Effector memory CD8-positive, alpha-beta T cell (primary cell): ENCODE data around the gene PIGBOS1.
A peak's percentile ranks its signal among the peaks of the same experiment; 100 is the strongest.
"Not testable (repeated sequence)": the region's sequence is repeated elsewhere in the genome, so short reads cannot be mapped to it uniquely, and the experiment has no call there.

Experiments used
- ATAC-seq: fragments of 150-1000 bp; cut with Tn5 transposase; replicated peaks from 2 replicates; pipeline ENCODE4 v1.10.0; 2021; ENCODE audit warnings: mild to moderate bottlenecking, moderate library complexity
- DNase-seq, 3 experiments: peaks; one replicate each; pipeline ENCODE4 v3.0.0; 2021
- H3K27ac Mint-ChIP-seq, 2 donors: one replicate each; pipeline ENCODE4 v1.8.0; 2022; ENCODE audit warnings: mild to moderate bottlenecking in 2 of 2, mixed read lengths in 2 of 2, moderate library complexity in 2 of 2
- H3K27me3 Mint-ChIP-seq, 2 donors: one replicate each; pipeline ENCODE4 v1.8.0; 2022; ENCODE audit warnings: mixed read lengths in 2 of 2
- H3K36me3 Mint-ChIP-seq: one replicate; pipeline ENCODE4 v1.8.0; 2022; ENCODE audit warnings: mild to moderate bottlenecking, moderate library complexity, mixed read lengths; ENCODE audit not compliant: insufficient read depth
- H3K4me1 Mint-ChIP-seq, 2 donors: one replicate each; pipeline ENCODE4 v1.8.0; 2022; ENCODE audit warnings: low read depth in 2 of 2, mixed read lengths in 2 of 2
- H3K4me3 Mint-ChIP-seq, 2 donors: one replicate each; pipeline ENCODE4 v1.8.0; 2022; ENCODE audit warnings: mild to moderate bottlenecking in 2 of 2, mixed read lengths in 2 of 2, moderate library complexity in 2 of 2
- H3K9me3 Mint-ChIP-seq, 2 donors: one replicate each; pipeline ENCODE4 v1.8.0; 2022; ENCODE audit warnings: mixed read lengths in 2 of 2

The PIGBOS1 gene

GRCh38 chr15:55288006-55288717, 30.8 kb downstream of the PIGBOS1 start:
- peak overlapping the region; percentile 96 for H3K4me3 Mint-ChIP-seq
- H3K4me1 Mint-ChIP-seq: peaks cover 42 to 61% of the 10 kb centered on the region in 2 donors
- H3K27me3 Mint-ChIP-seq: no peaks in the 10 kb centered on the region
- no peaks in the 10 kb centered on the region for H3K9me3 Mint-ChIP-seq
- DNase-seq (no peak), ATAC-seq (no peak)
- peak overlapping the region; percentile 93 to 98 for H3K27ac Mint-ChIP-seq
- peaks cover 34% of the 10 kb centered on the region for H3K36me3 Mint-ChIP-seq

GRCh38 chr15:55286442-55287189, 32.3 kb downstream of the PIGBOS1 start:
- Mint-ChIP-seq H3K4me1 (peaks cover 55 to 77% of the 10 kb centered on the region in 2 donors), H3K36me3 (peaks cover 41% of the 10 kb centered on the region), H3K27ac (peak overlapping the region; percentile 93 to 98), H3K4me3 (peak overlapping the region; percentile 96)
- not testable (repeated sequence) for ATAC-seq, H3K9me3 Mint-ChIP-seq, H3K27me3 Mint-ChIP-seq, DNase-seq

GRCh38 chr15:55284426-55284825, 34.5 kb downstream of the PIGBOS1 start:
- peak overlapping the region; percentile 96 for H3K4me3 Mint-ChIP-seq
- DNase-seq (no peak), ATAC-seq (no peak)
- H3K9me3 Mint-ChIP-seq: no peaks in the 10 kb centered on the region
- peaks cover 71 to 90% of the 10 kb centered on the region in 2 donors for H3K4me1 Mint-ChIP-seq
- H3K36me3 Mint-ChIP-seq: peaks cover 38% of the 10 kb centered on the region
- no peaks in the 10 kb centered on the region for H3K27me3 Mint-ChIP-seq
- peak overlapping the region; percentile 93 to 97 for H3K27ac Mint-ChIP-seq

- Mint-ChIP-seq H3K4me3 (peak overlapping the region; percentile 91 to 96), H3K9me3 (no peaks in the 10 kb centered on the region), H3K27me3 (no peaks in the 10 kb centered on the region), H3K27ac (peak overlapping the region; percentile 93 to 97), H3K4me1 (peaks cover 73 to 94% of the 10 kb centered on the region in 2 donors), H3K36me3 (peaks cover 34% of the 10 kb centered on the region)
- DNase-seq (no peak), ATAC-seq (no peak)
These were observed 35.4 kb downstream of the PIGBOS1 start for GRCh38 chr15:55283379-55284147.

GRCh38 chr15:55282284-55282833, 36.6 kb downstream of the PIGBOS1 start:
- Mint-ChIP-seq H3K27me3 (no peaks in the 10 kb centered on the region), H3K27ac (peak overlapping the region; percentile 93 to 97), H3K4me3 (peak overlapping the region; percentile 91 to 96), H3K4me1 (peaks cover 76 to 94% of the 10 kb centered on the region in 2 donors), H3K9me3 (no peaks in the 10 kb centered on the region), H3K36me3 (peaks cover 31% of the 10 kb centered on the region)
- peak; percentile 64 for ATAC-seq
- peak in 2 of 3 experiments; percentile 27 to 36 for DNase-seq

GRCh38 chr15:55281517-55282228, 37.2 kb downstream of the PIGBOS1 start:
- Mint-ChIP-seq H3K4me3 (peak overlapping the region; percentile 91 to 96), H3K4me1 (peaks cover 81 to 95% of the 10 kb centered on the region in 2 donors), H3K9me3 (no peaks in the 10 kb centered on the region), H3K36me3 (peaks cover 34% of the 10 kb centered on the region), H3K27me3 (no peaks in the 10 kb centered on the region), H3K27ac (peak overlapping the region; percentile 93 to 97)
- DNase-seq (no peak), ATAC-seq (no peak)

GRCh38 chr15:55280589-55280988, 38.3 kb downstream of the PIGBOS1 start:
- peak overlapping the region; percentile 93 to 97 for H3K27ac Mint-ChIP-seq

GRCh38 chr15:55279746-55280351, 39.1 kb downstream of the PIGBOS1 start:
- ATAC-seq: peak; percentile 68
- Mint-ChIP-seq H3K4me1 (peaks cover 75 to 93% of the 10 kb centered on the region in 2 donors), H3K4me3 (peak overlapping the region; percentile 64 to 86), H3K27ac (peak overlapping the region; percentile 93 to 97), H3K27me3 (no peaks in the 10 kb centered on the region), H3K9me3 (no peaks in the 10 kb centered on the region), H3K36me3 (peaks cover 32% of the 10 kb centered on the region)
- DNase-seq: peak; percentile 39 to 43 (median 41)

More at GRCh38 chr15:55280589-55280988, 38.3 kb downstream of the PIGBOS1 start:
- H3K4me3 Mint-ChIP-seq: peak overlapping the region in 1 of 2 donors; percentile 96
- H3K4me1 Mint-ChIP-seq: peaks cover 75 to 93% of the 10 kb centered on the region in 2 donors
- H3K9me3 Mint-ChIP-seq, H3K27me3 Mint-ChIP-seq, ATAC-seq, DNase-seq: not testable (repeated sequence)
- peaks cover 33% of the 10 kb centered on the region for H3K36me3 Mint-ChIP-seq

GRCh38 chr15:55279100-55279745, 39.7 kb downstream of the PIGBOS1 start:
- no peak for DNase-seq
- no peaks in the 10 kb centered on the region for H3K27me3 Mint-ChIP-seq
- peak overlapping the region; percentile 64 to 86 for H3K4me3 Mint-ChIP-seq
- H3K36me3 Mint-ChIP-seq: peaks cover 32% of the 10 kb centered on the region
- peaks cover 71 to 91% of the 10 kb centered on the region in 2 donors for H3K4me1 Mint-ChIP-seq
- H3K9me3 Mint-ChIP-seq: no peaks in the 10 kb centered on the region
- H3K27ac Mint-ChIP-seq: peak overlapping the region; percentile 93 to 97
- ATAC-seq: no peak

GRCh38 chr15:55277715-55278114, 41.2 kb downstream of the PIGBOS1 start:
- DNase-seq (no peak), ATAC-seq (no peak)
- peak overlapping the region; percentile 68 to 86 for H3K4me3 Mint-ChIP-seq
- peaks cover 28% of the 10 kb centered on the region for H3K36me3 Mint-ChIP-seq
- H3K9me3 Mint-ChIP-seq: no peaks in the 10 kb centered on the region
- H3K27me3 Mint-ChIP-seq: no peaks in the 10 kb centered on the region
- peaks cover 68 to 89% of the 10 kb centered on the region in 2 donors for H3K4me1 Mint-ChIP-seq
- H3K27ac Mint-ChIP-seq: peak overlapping the region; percentile 93 to 97

GRCh38 chr15:55277116-55277564, 41.8 kb downstream of the PIGBOS1 start:
- Mint-ChIP-seq H3K27me3 (no peaks in the 10 kb centered on the region), H3K4me3 (peak overlapping the region; percentile 68 to 86), H3K36me3 (peaks cover 23% of the 10 kb centered on the region), H3K9me3 (no peaks in the 10 kb centered on the region), H3K4me1 (peaks cover 67 to 87% of the 10 kb centered on the region in 2 donors), H3K27ac (peak overlapping the region; percentile 93 to 97)
- peak; percentile 43 to 55 (median 44) for DNase-seq
- ATAC-seq: peak; percentile 58

- DNase-seq (no peak), ATAC-seq (no peak)
- H3K9me3 Mint-ChIP-seq: no peaks in the 10 kb centered on the region
- H3K4me1 Mint-ChIP-seq: peaks cover 65 to 87% of the 10 kb centered on the region in 2 donors
- peak overlapping the region; percentile 93 to 97 for H3K27ac Mint-ChIP-seq
- H3K27me3 Mint-ChIP-seq: no peaks in the 10 kb centered on the region
- H3K4me3 Mint-ChIP-seq: peak overlapping the region; percentile 68 to 86
- peaks cover 23% of the 10 kb centered on the region for H3K36me3 Mint-ChIP-seq
These were observed 42.6 kb downstream of the PIGBOS1 start for GRCh38 chr15:55276324-55276723.
